ENCODE measurements around the gene CSAD. TPM values are rescaled to one million over a fixed set of nuclear protein-coding genes. Genes with fewer than 3 reads are reported as not detected.
"Not testable (repeated sequence)": the region's sequence is repeated elsewhere in the genome, so short reads cannot be mapped to it uniquely, and the experiment has no call there.

Gene CSAD
- total RNA-seq, 2 experiments from 2014 or later: 25.8 to 26.9 TPM

GRCh38 chr12:53204351-53204750 lies 23.6 kb upstream of the CSAD start:
- Histone ChIP-seq H3K4me1 (ENCODE audit: insufficient read depth, low read length, poor library complexity, severe bottlenecking) (peaks cover 86% of the 10 kb centered on the region), H3K4me3 (ENCODE audit: low read depth, low read length, poor library complexity, severe bottlenecking) (peak overlapping the region; percentile 83), H3K79me2 (ENCODE audit: insufficient read depth, low read depth, low read length) (peaks cover 71% of the 10 kb centered on the region), H3K9me3 (ENCODE audit: low read length) (no peaks in the 10 kb centered on the region), H3K27ac (ENCODE audit: low read depth, low read length, poor library complexity, severe bottlenecking) (peak overlapping the region; percentile 98), H3K9me2 (ENCODE audit: insufficient read depth, low read length) (no peaks in the 10 kb centered on the region), H3K4me2 (ENCODE audit: low read length) (peak overlapping the region; percentile 86), H4K20me1 (ENCODE audit: insufficient read depth, low read length) (no peaks in the 10 kb centered on the region), H3K36me3 (ENCODE audit: insufficient read depth, low read length) (peaks cover 23% of the 10 kb centered on the region), H2AFZ (ENCODE audit: low read length) (no peak overlapping the region)
- ChIA-PET CTCF (ENCODE audit: unreplicated experiment) (no interaction called here), POLR2A (interaction anchor here (0.7 kb wide), 3 partner anchors 8 to 1963 kb away, joined by 3 to 4 read pairs (median 3); no protein-coding TSS in a partner anchor)
- TSS peak; percentile 32 for BruUV-seq (replicated peaks)
- DNase-seq (ENCODE audit: low spot score): no peak
- no peak for TF ChIP-seq CTCF (conservative IDR thresholded peaks at IDR 0.05; ENCODE audit: low read length)
- intact Hi-C loops (cut with micrococcal nuclease; ENCODE audit: unreplicated experiment): loop anchor here (10.0 kb wide), 1 partner anchor 300 kb away; the partner anchor contains the start of genes NPFF and TARBP2

- not testable (repeated sequence) for DNase-seq (ENCODE audit: low spot score); H4K20me1 ChIP-seq (ENCODE audit: insufficient read depth, low read length); H2AFZ ChIP-seq (ENCODE audit: low read length); H3K9me2 ChIP-seq (ENCODE audit: insufficient read depth, low read length); BruUV-seq (replicated peaks); H3K9me3 ChIP-seq (ENCODE audit: low read length)
- Histone ChIP-seq H3K36me3 (ENCODE audit: insufficient read depth, low read length) (peaks cover 42% of the 10 kb centered on the region), H3K27ac (ENCODE audit: low read depth, low read length, poor library complexity, severe bottlenecking) (peak overlapping the region; percentile 98), H3K79me2 (ENCODE audit: insufficient read depth, low read depth, low read length) (peaks cover 73% of the 10 kb centered on the region), H3K4me3 (ENCODE audit: low read depth, low read length, poor library complexity, severe bottlenecking) (peak overlapping the region; percentile 55), H3K4me2 (ENCODE audit: low read length) (peak overlapping the region; percentile 86), H3K4me1 (ENCODE audit: insufficient read depth, low read length, poor library complexity, severe bottlenecking) (peaks cover 81% of the 10 kb centered on the region)
- intact Hi-C loops (cut with micrococcal nuclease; ENCODE audit: unreplicated experiment): loop anchor here (10.0 kb wide), 1 partner anchor 302 kb away; the partner anchor contains the start of genes NPFF and TARBP2
- ChIA-PET POLR2A (interaction anchor here (0.5 to 5.0 kb wide), 7 partner anchors 12 to 122 kb away, joined by 3 to 41 read pairs (median 5); partner anchors contain the start of genes CSAD, ESPL1 and ZNF740), CTCF (ENCODE audit: unreplicated experiment) (interaction anchor here (1.1 kb wide), 1 partner anchor 9 kb away, joined by 3 read pairs; no protein-coding TSS in a partner anchor)
Observed at GRCh38 chr12:53202316-53202715, 21.6 kb upstream of the CSAD start.

GRCh38 chr12:53201639-53202038 lies 20.9 kb upstream of the CSAD start:
- BruUV-seq (replicated peaks): no TSS peak
- H3K4me2 ChIP-seq (ENCODE audit: low read length): peak overlapping the region; percentile 86
- H3K4me1 ChIP-seq (ENCODE audit: insufficient read depth, low read length, poor library complexity, severe bottlenecking): peaks cover 78% of the 10 kb centered on the region
- intact Hi-C loops (cut with micrococcal nuclease; ENCODE audit: unreplicated experiment): loop anchor here (2.0 to 10.0 kb wide), 2 partner anchors 43 to 303 kb away; partner anchors contain the start of genes NPFF and TARBP2
- CTCF ChIA-PET (ENCODE audit: unreplicated experiment): interaction anchor here (0.7 to 1.1 kb wide), 2 partner anchors 10 to 11 kb away, joined by 3 to 4 read pairs; no protein-coding TSS in a partner anchor
- no peaks in the 10 kb centered on the region for H4K20me1 ChIP-seq (ENCODE audit: insufficient read depth, low read length)
- DNase-seq (ENCODE audit: low spot score): peak; percentile 51
- peaks cover 67% of the 10 kb centered on the region for H3K79me2 ChIP-seq (ENCODE audit: insufficient read depth, low read depth, low read length)
- POLR2A ChIA-PET: interaction anchor here (0.5 to 5.0 kb wide), 9 partner anchors 9 to 122 kb away, joined by 3 to 41 read pairs (median 5); partner anchors contain the start of genes CSAD, ESPL1 and ZNF740
- TF ChIP-seq EZH2phosphoT487 (IDR thresholded peaks at IDR 0.05; ENCODE audit: borderline replicate concordance, low read depth, low read length) (no peak), CTCF (conservative IDR thresholded peaks at IDR 0.05; ENCODE audit: low read length) (no peak)
- no peak overlapping the region for H2AFZ ChIP-seq (ENCODE audit: low read length)
- no peaks in the 10 kb centered on the region for H3K9me2 ChIP-seq (ENCODE audit: insufficient read depth, low read length)
- peak overlapping the region; percentile 55 for H3K4me3 ChIP-seq (ENCODE audit: low read depth, low read length, poor library complexity, severe bottlenecking)
- peak overlapping the region; percentile 98 for H3K27ac ChIP-seq (ENCODE audit: low read depth, low read length, poor library complexity, severe bottlenecking)
- peaks cover 49% of the 10 kb centered on the region for H3K36me3 ChIP-seq (ENCODE audit: insufficient read depth, low read length)
- no peaks in the 10 kb centered on the region for H3K9me3 ChIP-seq (ENCODE audit: low read length)

All from OCI-LY7 (cell line).